Subcutaneous adipose tissue (tissue), 4 donors: ENCODE results near the gene SFTA2. TPM values are rescaled to one million over a fixed set of nuclear protein-coding genes. Genes with fewer than 3 reads are reported as not detected.

Experiments
- CTCF ChIP-seq: fragments of 450-650 bp; IDR thresholded peaks from one replicate; pipeline ENCODE4 v1.5.1; 2016; ENCODE audit warnings: low read depth, mild to moderate bottlenecking, control low read depth, antibody characterized with exemption, moderate library complexity
- total RNA-seq, 4 donors: library from RNA; depleted of rRNA; stranded (reverse); fragments of >200 nt; gene quantifications; one replicate each; pipeline ENCODE4 v1.1.0, GENCODE V29; 2016

SFTA2 gene
- total RNA-seq, 4 donors from 2014 or later: not detected

GRCh38 chr6:30885999-30886896 lies 45.7 kb downstream of the SFTA2 start:
- TF ChIP-seq CTCF: no peak

GRCh38 chr6:30885481-30885998 lies 46.4 kb downstream of the SFTA2 start:
- TF ChIP-seq CTCF: no peak

- no peak for TF ChIP-seq CTCF
Measured at GRCh38 chr6:30884521-30885480, 47.2 kb downstream of the SFTA2 start.

GRCh38 chr6:30883685-30884520 lies 48.1 kb downstream of the SFTA2 start, which contains the start of gene DDR1:
Gene DDR1, plus strand, starts transcription at chr6:30884519. Its CDS starts 4,211 bp downstream, at chr6:30888730.
- no peak for TF ChIP-seq CTCF

- TF ChIP-seq CTCF: no peak
Measured at GRCh38 chr6:30882759-30883684, 48.9 kb downstream of the SFTA2 start.

GRCh38 chr6:30882204-30882758 lies 49.7 kb downstream of the SFTA2 start:
- no peak for TF ChIP-seq CTCF
